ENCODE measurements around the gene GFER.
"Not testable (repeated sequence)": the region's sequence is repeated elsewhere in the genome, so short reads cannot be mapped to it uniquely, and the experiment has no call there.

GRCh38 chr16:1958143-1958491 lies 25.9 kb upstream of the GFER start:
- not testable (repeated sequence) for TF ChIP-seq POLR2A, CTCF (IDR thresholded peaks at IDR 0.05)

Data from testis (tissue), 2 donors.